Keratinocyte (primary cell): ENCODE results near the gene QRICH1. TPM values are rescaled to one million over a fixed set of nuclear protein-coding genes. Genes with fewer than 3 reads are reported as not detected.
A peak's percentile ranks its signal among the peaks of the same experiment; 100 is the strongest.

Experiments used
- DNase-seq: peaks from one replicate; pipeline ENCODE4 v3.0.0-alpha.2; 2011; ENCODE audit warnings: low read depth, missing footprints, low spot score
- FAIRE-seq: peaks from 2 replicates; lab custom pipeline; 2011; peaks lifted over from hg19 to GRCh38; lab: Jason Lieb, UNC
- H2AFZ ChIP-seq: 2 replicates; pipeline ENCODE4 v1.6.0; 2012; ENCODE audit warnings: low read length, control low read depth, inconsistent platforms; ENCODE audit not compliant: control insufficient read depth
- H3K27ac ChIP-seq: 2 replicates; pipeline ENCODE4 v1.5.1; 2011; ENCODE audit warnings: low read length; ENCODE audit not compliant: control insufficient read depth, insufficient read depth
- H3K27me3 ChIP-seq: 3 replicates; pipeline ENCODE4 v1.6.0; 2011; ENCODE audit warnings: low read length; ENCODE audit not compliant: control insufficient read depth, insufficient read depth; ENCODE audit errors: extremely low read depth
- H3K36me3 ChIP-seq, 2 experiments: 2 replicates in 1 of 2; 3 replicates in 1 of 2; pipeline ENCODE4 v1.5.1; 2011; ENCODE audit warnings: low read length in 2 of 2, mild to moderate bottlenecking in 1 of 2; ENCODE audit not compliant: control insufficient read depth in 2 of 2, insufficient read depth in 2 of 2; ENCODE audit errors: extremely low read depth in 1 of 2
- H3K4me1 ChIP-seq: 3 replicates; pipeline ENCODE4 v1.5.1; 2011; ENCODE audit warnings: low read length; ENCODE audit not compliant: control insufficient read depth, insufficient read depth; ENCODE audit errors: extremely low read depth
- H3K4me2 ChIP-seq: 3 replicates; pipeline ENCODE4 v1.6.0; 2011; ENCODE audit warnings: low read depth, low read length; ENCODE audit not compliant: control insufficient read depth, insufficient read depth; ENCODE audit errors: extremely low read depth
- H3K4me3 ChIP-seq, 3 experiments: fragments of 200-600 bp in 1 of 3; sonication (generic) in 1 of 3; 2 replicates in 2 of 3; 3 replicates in 1 of 3; pipeline ENCODE4 v1.5.1; 2011 to 2016; ENCODE audit warnings: low read length in 3 of 3, mild to moderate bottlenecking in 3 of 3, control low read depth in 2 of 3, inconsistent platforms in 1 of 3, low read depth in 1 of 3, mixed read lengths in 1 of 3, mixed run types in 1 of 3, moderate library complexity in 1 of 3; ENCODE audit not compliant: control insufficient read depth in 2 of 3, insufficient read depth in 2 of 3; ENCODE audit errors: extremely low read depth in 1 of 3
- H3K79me2 ChIP-seq: 2 replicates; pipeline ENCODE4 v1.6.0; 2012; ENCODE audit warnings: low read length; ENCODE audit not compliant: control insufficient read depth, insufficient read depth
- H3K9ac ChIP-seq: 3 replicates; pipeline ENCODE4 v1.6.0; 2011; ENCODE audit warnings: low read length; ENCODE audit not compliant: control insufficient read depth, insufficient read depth; ENCODE audit errors: extremely low read depth
- H3K9me1 ChIP-seq: 3 replicates; pipeline ENCODE4 v1.6.0; 2011; ENCODE audit warnings: low read length; ENCODE audit not compliant: control insufficient read depth, insufficient read depth; ENCODE audit errors: extremely low read depth
- H3K9me3 ChIP-seq: 2 replicates; pipeline ENCODE4 v1.5.1; 2012; ENCODE audit warnings: low read depth, low read length; ENCODE audit not compliant: control insufficient read depth
- H4K20me1 ChIP-seq: 3 replicates; pipeline ENCODE4 v1.6.0; 2011; ENCODE audit warnings: low read length; ENCODE audit not compliant: control insufficient read depth, insufficient read depth; ENCODE audit errors: extremely low read depth
- CTCF ChIP-seq, 3 experiments: IDR thresholded peaks in 1 of 3; conservative IDR thresholded peaks in 1 of 3; optimal IDR thresholded peaks in 1 of 3; 2 replicates in 2 of 3; 3 replicates in 1 of 3; pipeline versions ENCODE3 to v1.5.1; 2011; ENCODE audit warnings: low read length in 3 of 3, mild to moderate bottlenecking in 3 of 3, moderate library complexity in 2 of 3, control low read depth in 1 of 3, inconsistent platforms in 1 of 3; ENCODE audit not compliant: insufficient read depth in 2 of 3; ENCODE audit errors: extremely low read depth in 1 of 3
- EZH2 ChIP-seq: IDR thresholded peaks from one replicate; pipeline ENCODE4 v1.6.1; 2012; ENCODE audit warnings: inconsistent platforms, mild to moderate bottlenecking, low read length, moderate library complexity
- dilution Hi-C: fragments of 300-500 bp; cut with MboI; formaldehyde crosslinking; loops from one replicate; pipeline ENCODE4 v1.7.0; 2020; ENCODE audit warnings: low sequenced_read_pairs; ENCODE audit not compliant: extremely low pct_ligation_motif_present
- polyA minus RNA-seq, 3 experiments: library from RNA; depleted of rRNA, polyadenylated mRNA; stranded (reverse); fragments of >200 nt; gene quantifications; 1 replicate in 1 of 3; 2 replicates in 1 of 3; 3 replicates in 1 of 3; pipeline ENCODE4 v1.2.3, GENCODE V29; 2011
- polyA plus RNA-seq, 5 experiments: library from polyadenylated mRNA; depleted of rRNA in 3 of 5; stranded (reverse) in 3 of 5; stranded (forward) in 1 of 5; unstranded in 1 of 5; fragments of >200 nt; gene quantifications; 1 replicate in 1 of 5; 2 replicates in 3 of 5; 3 replicates in 1 of 5; pipeline versions ENCODE4 v1.2.1 to v1.2.3, GENCODE V29; 2011 to 2012; ENCODE audit warnings: missing spikeins in 2 of 5, low read depth in 1 of 5, low replicate concordance in 1 of 5

QRICH1 gene
- polyA plus RNA-seq (60.4 to 79.5 TPM (median 71.2 TPM) in 3 replicates), polyA minus RNA-seq (89.7 to 118 TPM (median 101 TPM) in 3 replicates)
- polyA plus RNA-seq (2011; ENCODE audit: low read depth) = 130 TPM
- 40.7 and 58.7 TPM in 2 replicates for polyA plus RNA-seq (2011; cell fraction: cytosol; rRNA removed)
- polyA plus RNA-seq (2011; cell fraction: nucleus; rRNA removed) = 156 and 179 TPM in 2 replicates
- polyA plus RNA-seq (2012; ENCODE audit: low replicate concordance) = 35.9 and 38.4 TPM in 2 replicates
- 70.0 TPM for polyA minus RNA-seq (2011; cell fraction: cytosol; rRNA and poly(A)+ RNA removed)
- 35.2 and 61.8 TPM in 2 replicates for polyA minus RNA-seq (2011; cell fraction: nucleus; rRNA and poly(A)+ RNA removed)

- H4K20me1 ChIP-seq = no peaks in the 10 kb centered on the region
- H3K27ac ChIP-seq = peak within 1 kb of the TSS; percentile 86
- H3K27me3 ChIP-seq = no peaks in the 10 kb centered on the region
- FAIRE-seq = peak; percentile 75
- peaks cover 42% of the 10 kb centered on the region for H3K79me2 ChIP-seq
- no peaks in the 10 kb centered on the region for H3K9me1 ChIP-seq
- peak within 1 kb of the TSS; percentile 58 to 96 (median 80) for H3K4me3 ChIP-seq
- H2AFZ ChIP-seq = peak within 1 kb of the TSS; percentile 88
- H3K4me2 ChIP-seq = peak within 1 kb of the TSS; percentile 92
- H3K9ac ChIP-seq = peak within 1 kb of the TSS; percentile 94
- no peaks in the 10 kb centered on the region for H3K9me3 ChIP-seq
- peaks cover 13% of the 10 kb centered on the region for H3K4me1 ChIP-seq
- TF ChIP-seq CTCF (optimal IDR thresholded peaks at IDR 0.05 in 1 of 3, IDR thresholded peaks at IDR 0.05 in 1 of 3, conservative IDR thresholded peaks at IDR 0.05 in 1 of 3; ENCODE audit: extremely low read depth in 1 of 3, insufficient read depth in 2 of 3, low read length in 3 of 3) = peak; percentile 65 to 70 (median 69)
- no peak for TF ChIP-seq EZH2
- H3K36me3 ChIP-seq = peaks cover 17 to 27% of the 10 kb centered on the region in 2 experiments
- dilution Hi-C loops = no loop called here
- peak; percentile 81 for DNase-seq
Measured at GRCh38 chr3:49093853-49094767, at the start of gene QRICH1. Gene QRICH1 (minus strand): TSS chr3:49094071. CDS start chr3:49077017, 17,054 bp downstream.

GRCh38 chr3:49140080-49140479 lies 46.2 kb upstream of the QRICH1 start:
- H3K9ac ChIP-seq = no peak overlapping the region
- dilution Hi-C loops = no loop called here
- FAIRE-seq (no peak), DNase-seq (no peak)
- no peaks in the 10 kb centered on the region for H3K4me1 ChIP-seq
- no peaks in the 10 kb centered on the region for H3K79me2 ChIP-seq
- H3K4me3 ChIP-seq = no peak overlapping the region
- no peaks in the 10 kb centered on the region for H3K27me3 ChIP-seq
- no peak overlapping the region for H2AFZ ChIP-seq
- H3K4me2 ChIP-seq = no peak overlapping the region
- no peaks in the 10 kb centered on the region for H3K36me3 ChIP-seq
- H3K9me1 ChIP-seq = no peaks in the 10 kb centered on the region
- no peaks in the 10 kb centered on the region for H4K20me1 ChIP-seq
- peaks cover 4% of the 10 kb centered on the region for H3K9me3 ChIP-seq
- H3K27ac ChIP-seq = no peak overlapping the region
- TF ChIP-seq EZH2 = no peak
- TF ChIP-seq CTCF (optimal IDR thresholded peaks at IDR 0.05 in 1 of 3, IDR thresholded peaks at IDR 0.05 in 1 of 3, conservative IDR thresholded peaks at IDR 0.05 in 1 of 3; ENCODE audit: extremely low read depth in 1 of 3, insufficient read depth in 2 of 3, low read length in 3 of 3) = no peak
